Transverse colon (tissue), 4 donors: ENCODE data around the gene UBL3. TPM values are rescaled to one million over a fixed set of nuclear protein-coding genes. Genes with fewer than 3 reads are reported as not detected.

Experiments
- DNase-seq: peaks from one replicate; pipeline ENCODE4 v3.0.0-alpha.2; 2019
- H3K27ac ChIP-seq, 4 donors: fragments of 200-600 bp; sonication (generic); 2 replicates each; pipeline ENCODE4 v1.5.1; 2016 to 2018; ENCODE audit warnings: inconsistent platforms in 4 of 4
- H3K27me3 ChIP-seq: fragments of 200-600 bp; sonication (generic); 2 replicates; pipeline ENCODE4 v1.5.1; 2017; ENCODE audit warnings: inconsistent platforms
- H3K36me3 ChIP-seq, 4 donors: fragments of 200-600 bp; sonication (generic); 2 replicates each; pipeline ENCODE4 v1.5.1; 2017 to 2019; ENCODE audit warnings: inconsistent platforms in 4 of 4
- H3K4me1 ChIP-seq, 4 donors: fragments of 200-600 bp; sonication (generic); 2 replicates each; pipeline ENCODE4 v1.5.1; 2017 to 2020; ENCODE audit warnings: inconsistent platforms in 4 of 4
- H3K4me3 ChIP-seq, 4 donors: fragments of 200-600 bp; sonication (generic); 1 replicate in 1 of 4; 2 replicates in 3 of 4; pipeline versions ENCODE4 v1.5.1 to v1.6.1; 2017 to 2019; ENCODE audit warnings: inconsistent platforms in 4 of 4
- H3K9me3 ChIP-seq, 2 donors: fragments of 200-600 bp; sonication (generic); 2 replicates each; pipeline ENCODE4 v1.5.1; 2017 to 2019; ENCODE audit warnings: inconsistent platforms in 2 of 2
- EP300 ChIP-seq: sonication (generic); formaldehyde crosslinking; IDR thresholded peaks from one replicate; pipeline ENCODE4 v1.6.1; 2017; ENCODE audit warnings: antibody characterized with exemption, low read depth
- POLR2A ChIP-seq: fragments of 450-650 bp; IDR thresholded peaks from one replicate; pipeline ENCODE4 v1.6.1; 2016; ENCODE audit warnings: antibody characterized with exemption, mild to moderate bottlenecking, moderate library complexity
- POLR2AphosphoS5 ChIP-seq, 3 donors: sonication (generic); formaldehyde crosslinking; IDR thresholded peaks; one replicate each; pipeline ENCODE4 v1.6.1; 2016; ENCODE audit warnings: antibody characterized with exemption in 3 of 3
- WGBS, 2 donors: methylation state at CpG; one replicate each; pipeline ENCODE4 v1.1.5; 2018; ENCODE audit warnings: low coverage in 1 of 2; 5-methylcytosine and 5-hydroxymethylcytosine counted together
- in situ Hi-C, 4 donors: fragments of 200-750 bp; cut with MboI; loops; one replicate each; pipeline versions ENCODE4 v1.15.0 to v1.15.1; 2017; ENCODE audit warnings: low sequenced_read_pairs in 3 of 4, low pct_ligation_motif_present in 1 of 4, low pct_unique_long_range_greater_than_20kb in 1 of 4
- intact Hi-C: fragments of 100-400 bp; cut with DNase I; formaldehyde crosslinking; loops from one replicate; pipeline ENCODE4 v1.15.1; 2023; ENCODE audit warnings: low total_unique reads
- total RNA-seq, 4 donors: library from RNA; depleted of rRNA; stranded (reverse); fragments of >200 nt; gene quantifications; one replicate each; pipeline ENCODE4 v1.1.0, GENCODE V29; 2016
- TF ChIP-seq, protein P1 (sequence below), 5 experiments: fragments of 200-600 bp in 3 of 5; fragments of 450-650 bp in 2 of 5; sonication (generic) in 3 of 5; IDR thresholded peaks; 1 replicate in 2 of 5; 2 replicates in 3 of 5; pipeline ENCODE4 v1.5.1; 2016 to 2017; ENCODE audit warnings: antibody characterized with exemption in 5 of 5, inconsistent platforms in 3 of 5, mild to moderate bottlenecking in 2 of 5, moderate library complexity in 1 of 5

The UBL3 gene
- total RNA-seq, 4 donors from 2014 or later, result 8.8 to 77.1 (median 60.0) TPM

DNA sequence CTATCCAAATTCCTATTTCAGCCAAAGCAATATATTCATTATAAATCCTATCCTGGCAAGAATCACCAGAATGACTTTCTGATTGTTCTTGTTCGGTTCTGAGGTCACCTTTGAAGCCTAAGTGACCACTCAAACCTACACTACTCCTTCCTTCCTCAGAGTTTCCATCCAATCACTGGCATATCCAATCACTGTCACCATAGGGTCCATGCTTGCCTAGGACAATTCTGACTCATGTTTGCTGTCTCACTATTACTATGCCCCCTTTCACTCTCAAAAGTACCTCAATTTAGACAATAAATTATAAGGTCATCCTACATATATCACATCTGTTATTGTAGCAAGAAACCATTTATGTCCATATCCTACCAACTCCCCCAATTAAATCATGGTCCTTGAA, 58.9 kb downstream of the UBL3 start:
- Histone ChIP-seq H3K4me3 (no peak overlapping the region), H3K4me1 (peaks cover 0 to 25% (median 9%) of the 10 kb centered on the region in 4 donors), H3K36me3 (no peaks in the 10 kb centered on the region), H3K27ac (no peak overlapping the region), H3K27me3 (no peaks in the 10 kb centered on the region), H3K9me3 (no peaks in the 10 kb centered on the region)
- in situ Hi-C loops (loop anchor here in 1 of 4 donors (25.0 kb wide), 1 partner anchor 121 kb away; no protein-coding TSS in a partner anchor), intact Hi-C loops (no loop called here)
- 46 to 50% methylated on average over 1 of the region's 1 CpG for WGBS, 2 donors
- no peak for TF ChIP-seq EP300
- no peak for TF ChIP-seq POLR2A
- TF ChIP-seq, protein P1, sequence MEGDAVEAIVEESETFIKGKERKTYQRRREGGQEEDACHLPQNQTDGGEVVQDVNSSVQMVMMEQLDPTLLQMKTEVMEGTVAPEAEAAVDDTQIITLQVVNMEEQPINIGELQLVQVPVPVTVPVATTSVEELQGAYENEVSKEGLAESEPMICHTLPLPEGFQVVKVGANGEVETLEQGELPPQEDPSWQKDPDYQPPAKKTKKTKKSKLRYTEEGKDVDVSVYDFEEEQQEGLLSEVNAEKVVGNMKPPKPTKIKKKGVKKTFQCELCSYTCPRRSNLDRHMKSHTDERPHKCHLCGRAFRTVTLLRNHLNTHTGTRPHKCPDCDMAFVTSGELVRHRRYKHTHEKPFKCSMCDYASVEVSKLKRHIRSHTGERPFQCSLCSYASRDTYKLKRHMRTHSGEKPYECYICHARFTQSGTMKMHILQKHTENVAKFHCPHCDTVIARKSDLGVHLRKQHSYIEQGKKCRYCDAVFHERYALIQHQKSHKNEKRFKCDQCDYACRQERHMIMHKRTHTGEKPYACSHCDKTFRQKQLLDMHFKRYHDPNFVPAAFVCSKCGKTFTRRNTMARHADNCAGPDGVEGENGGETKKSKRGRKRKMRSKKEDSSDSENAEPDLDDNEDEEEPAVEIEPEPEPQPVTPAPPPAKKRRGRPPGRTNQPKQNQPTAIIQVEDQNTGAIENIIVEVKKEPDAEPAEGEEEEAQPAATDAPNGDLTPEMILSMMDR (IDR thresholded peaks at IDR 0.05), result no peak
- no peak for TF ChIP-seq POLR2AphosphoS5 (IDR thresholded peaks at IDR 0.05)
- no peak for DNase-seq

DNA sequence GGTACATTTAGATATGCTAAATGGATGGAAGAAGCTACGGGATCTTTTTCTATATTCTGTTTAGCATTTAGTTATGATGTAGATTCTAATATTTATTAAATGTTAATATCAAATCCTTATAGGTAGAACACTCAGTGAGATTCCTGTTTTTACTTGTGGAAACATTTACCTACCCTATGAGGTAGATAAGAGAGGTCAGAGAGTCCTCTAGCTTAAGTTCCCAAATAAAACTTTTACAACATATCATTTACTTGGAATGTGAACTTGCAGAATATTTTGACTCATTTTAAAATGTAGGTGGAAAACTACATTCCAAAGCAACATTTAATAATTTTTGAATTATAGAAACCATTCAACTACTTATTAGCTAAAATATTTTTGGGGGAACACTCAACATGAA, 63.7 kb downstream of the UBL3 start:
- 58 to 70% methylated on average over 1 of the region's 1 CpG for WGBS, 2 donors
- Histone ChIP-seq H3K36me3 (no peaks in the 10 kb centered on the region), H3K4me1 (peaks cover 5 to 27% (median 11%) of the 10 kb centered on the region in 4 donors), H3K9me3 (no peaks in the 10 kb centered on the region), H3K27ac (peak overlapping the region in 2 of 4 donors; percentile 55 to 58), H3K27me3 (no peaks in the 10 kb centered on the region), H3K4me3 (no peak overlapping the region)
- TF ChIP-seq EP300, result no peak
- TF ChIP-seq, protein P1 (IDR thresholded peaks at IDR 0.05), result no peak
- no peak for TF ChIP-seq POLR2A
- TF ChIP-seq POLR2AphosphoS5 (IDR thresholded peaks at IDR 0.05), result no peak
- no peak for DNase-seq
- in situ Hi-C loops, result loop anchor here in 1 of 4 donors (25.0 kb wide), 1 partner anchor 126 kb away; no protein-coding TSS in a partner anchor
- intact Hi-C loops, result no loop called here

DNA sequence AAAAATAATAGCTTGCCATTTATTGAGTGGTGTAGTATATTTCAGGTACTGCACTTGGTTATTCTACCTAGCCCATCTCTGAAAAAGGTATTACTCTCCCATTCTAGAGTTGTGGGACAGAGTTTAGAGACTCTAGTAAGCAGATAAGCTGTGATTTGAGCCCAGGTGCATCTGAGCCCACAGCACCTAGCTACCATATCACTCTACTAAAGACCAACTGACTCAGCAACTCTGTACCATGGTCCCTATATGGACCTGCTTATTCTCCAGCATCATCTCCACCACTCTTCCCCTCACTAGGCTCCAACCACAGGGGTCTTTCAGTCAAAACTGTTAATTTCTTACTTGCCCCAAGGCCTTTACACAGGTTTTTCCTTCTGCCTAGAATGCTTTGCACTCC, 64.4 kb downstream of the UBL3 start:
- in situ Hi-C loops, result loop anchor here in 1 of 4 donors (25.0 kb wide), 1 partner anchor 126 kb away; no protein-coding TSS in a partner anchor

DNA sequence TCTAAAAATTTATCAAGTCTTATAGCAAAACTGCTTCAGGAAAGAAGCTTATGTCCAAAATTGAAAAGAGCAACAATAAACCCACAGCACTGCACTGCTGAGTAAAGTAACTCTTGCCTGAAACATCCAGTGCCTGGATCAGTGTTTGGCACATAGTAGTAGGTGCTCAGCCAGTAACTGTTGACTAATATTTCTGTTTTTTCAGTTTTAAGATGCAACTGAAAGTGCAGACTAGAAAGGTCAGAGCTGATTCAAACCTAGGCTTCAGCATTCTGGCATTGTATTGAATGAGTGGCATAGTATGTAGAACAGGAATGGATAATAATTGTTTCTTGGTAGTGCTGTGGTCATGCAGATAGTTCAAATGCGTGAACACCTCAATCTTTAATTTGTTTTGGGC, 67.6 kb downstream of the UBL3 start:
- no peak for TF ChIP-seq POLR2A
- TF ChIP-seq EP300, result no peak
- TF ChIP-seq, protein P1 (IDR thresholded peaks at IDR 0.05), result no peak
- no peak for TF ChIP-seq POLR2AphosphoS5 (IDR thresholded peaks at IDR 0.05)
- no peaks in the 10 kb centered on the region for H3K36me3 ChIP-seq
- intact Hi-C loops (no loop called here), in situ Hi-C loops (loop anchor here in 1 of 4 donors (25.0 kb wide), 1 partner anchor 130 kb away; no protein-coding TSS in a partner anchor)
- no peak overlapping the region for H3K27ac ChIP-seq
- 89 to 92% methylated on average over 1 of the region's 1 CpG for WGBS, 2 donors
- peaks cover 5 to 27% (median 9%) of the 10 kb centered on the region in 4 donors for H3K4me1 ChIP-seq
- H3K27me3 ChIP-seq, result no peaks in the 10 kb centered on the region
- H3K9me3 ChIP-seq, result no peaks in the 10 kb centered on the region
- no peak for DNase-seq
- no peak overlapping the region for H3K4me3 ChIP-seq

More for the DNA sequence above, 64.4 kb downstream of the UBL3 start:
- no peak for TF ChIP-seq POLR2AphosphoS5 (IDR thresholded peaks at IDR 0.05)
- no peak for TF ChIP-seq EP300
- Histone ChIP-seq H3K4me1 (peaks cover 5 to 28% (median 11%) of the 10 kb centered on the region in 4 donors), H3K9me3 (no peaks in the 10 kb centered on the region), H3K27ac (peak overlapping the region in 2 of 4 donors; percentile 55 to 58), H3K27me3 (no peaks in the 10 kb centered on the region), H3K4me3 (no peak overlapping the region), H3K36me3 (no peaks in the 10 kb centered on the region)
- intact Hi-C loops, result no loop called here
- no peak for DNase-seq

DNA sequence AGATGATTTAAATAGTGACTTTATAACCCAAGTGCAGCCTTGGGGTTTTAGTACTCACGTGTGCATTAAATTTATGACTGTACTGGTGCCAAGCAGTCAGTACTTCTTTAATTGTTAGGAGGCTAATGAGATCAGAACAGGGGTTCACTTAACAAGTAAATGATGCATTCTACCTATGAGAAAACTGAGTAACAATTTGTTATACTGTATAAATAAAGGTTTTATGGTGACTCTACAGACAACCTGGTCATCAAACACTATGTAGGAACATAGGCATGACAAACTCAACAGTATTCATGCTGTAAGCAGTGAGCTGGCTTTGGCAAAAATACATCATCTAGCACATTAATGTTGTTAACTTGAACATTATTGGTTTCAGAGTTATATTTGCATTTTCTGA, 75.6 kb downstream of the UBL3 start:
- intact Hi-C loops, result no loop called here

More for the DNA sequence above, 75.6 kb downstream of the UBL3 start:
- TF ChIP-seq POLR2AphosphoS5 (IDR thresholded peaks at IDR 0.05) (no peak), POLR2A (no peak), EP300 (no peak)
- TF ChIP-seq, protein P1 (IDR thresholded peaks at IDR 0.05), result no peak
- Histone ChIP-seq H3K9me3 (no peaks in the 10 kb centered on the region), H3K4me1 (peaks cover 0 to 5% (median 0%) of the 10 kb centered on the region in 4 donors), H3K27me3 (no peaks in the 10 kb centered on the region), H3K27ac (no peak overlapping the region), H3K4me3 (no peak overlapping the region), H3K36me3 (peaks cover 0 to 13% (median 0%) of the 10 kb centered on the region in 4 donors)
- 61 to 66% methylated on average over 1 of the region's 1 CpG for WGBS, 2 donors
- no peak for DNase-seq
- in situ Hi-C loops, result loop anchor here (5.0 to 25.0 kb wide), 4 partner anchors 70 to 342 kb away; no protein-coding TSS in a partner anchor
